Urinary bladder (tissue), 4 donors: Measurements from ENCODE around the gene NAAA. TPM values are rescaled to one million over a fixed set of nuclear protein-coding genes. Genes with fewer than 3 reads are reported as not detected.
A peak's percentile ranks its signal among the peaks of the same experiment; 100 is the strongest.
"Not testable (repeated sequence)": the region's sequence is repeated elsewhere in the genome, so short reads cannot be mapped to it uniquely, and the experiment has no call there.

Source experiments
- DNase-seq: peaks from one replicate; pipeline ENCODE4 v3.0.0-alpha.2; 2015; ENCODE audit errors: extremely low spot score
- H3K27ac ChIP-seq: one replicate; pipeline ENCODE4 v1.5.1; 2013; ENCODE audit warnings: low read depth, mild to moderate bottlenecking, moderate library complexity
- H3K36me3 ChIP-seq: one replicate; pipeline ENCODE4 v1.6.1; 2013; ENCODE audit warnings: mild to moderate bottlenecking, moderate library complexity; ENCODE audit not compliant: insufficient read depth
- H3K4me1 ChIP-seq: one replicate; pipeline ENCODE4 v1.6.1; 2013; ENCODE audit warnings: mild to moderate bottlenecking, moderate library complexity; ENCODE audit not compliant: insufficient read depth
- H3K4me3 ChIP-seq: one replicate; pipeline ENCODE4 v1.5.1; 2013; ENCODE audit warnings: low read depth, low read length
- WGBS: extraction: QIAGEN DNeasy Blood & Tissue Kit; methylation state at CpG from one replicate; pipeline ENCODE4 v1.1.7; 2013; 5-methylcytosine and 5-hydroxymethylcytosine counted together
- polyA plus RNA-seq: library from polyadenylated mRNA; stranded (reverse); fragments of 200-250 nt; gene quantifications from one replicate; pipeline ENCODE4 v1.2.3, GENCODE V29; 2013
- total RNA-seq: library from RNA; depleted of rRNA; stranded (reverse); fragments of >200 nt; gene quantifications from one replicate; pipeline ENCODE4 v1.2.3, GENCODE V29; 2014
- donor health status: healthy with polysubstance abuse.
- donor health status: healthy.

Gene NAAA
- total and polyA plus RNA-seq, 2 donors, result 18.6 to 26.4 TPM

DNA sequence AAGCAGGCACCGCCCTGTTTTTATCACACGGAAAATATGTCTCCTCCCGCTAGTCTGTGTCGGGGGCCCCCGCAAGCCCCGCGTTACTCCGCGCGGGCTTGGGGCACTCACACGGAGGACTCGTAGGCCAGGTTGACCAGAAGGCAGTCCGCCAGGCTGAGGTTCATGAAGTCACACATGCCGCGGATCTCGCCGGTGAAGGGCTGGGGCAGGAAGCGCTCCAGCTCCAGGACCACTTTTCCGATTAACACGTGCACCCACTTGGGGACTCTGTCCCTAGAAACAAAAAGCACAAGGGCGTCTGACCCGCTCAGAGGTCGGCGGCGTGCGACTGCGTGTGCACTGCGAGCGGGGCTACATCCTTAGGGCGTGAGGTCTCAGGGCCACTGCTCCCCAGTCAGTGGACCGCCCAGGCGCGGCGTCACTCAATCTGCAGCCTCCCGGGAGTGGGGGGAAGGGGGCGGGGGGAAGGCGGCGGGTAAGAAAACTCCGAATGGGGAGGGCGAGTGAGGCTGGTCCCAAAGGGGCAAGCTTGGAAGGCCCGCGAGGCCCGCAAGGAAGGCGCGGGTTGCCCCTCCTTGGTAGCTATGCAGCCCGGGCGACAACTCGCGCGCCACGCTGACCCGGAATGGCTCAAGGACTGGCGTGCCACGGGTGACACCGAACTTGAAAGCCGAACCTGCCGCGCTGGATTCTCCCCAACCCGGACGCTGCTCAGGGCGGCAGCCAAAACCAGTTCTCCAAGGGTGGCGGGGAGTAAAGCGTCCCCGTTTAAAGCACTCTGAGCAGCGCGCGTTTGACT is 722 bp downstream of the NAAA start:
- peak; percentile 15 for DNase-seq
- Histone ChIP-seq H3K4me3 (peak overlapping the region; percentile 85), H3K27ac (peak overlapping the region; percentile 63), H3K36me3 (no peaks in the 10 kb centered on the region), H3K4me1 (no peaks in the 10 kb centered on the region)
- WGBS, result under 1% methylated on average over 67 of the region's 67 CpGs

DNA sequence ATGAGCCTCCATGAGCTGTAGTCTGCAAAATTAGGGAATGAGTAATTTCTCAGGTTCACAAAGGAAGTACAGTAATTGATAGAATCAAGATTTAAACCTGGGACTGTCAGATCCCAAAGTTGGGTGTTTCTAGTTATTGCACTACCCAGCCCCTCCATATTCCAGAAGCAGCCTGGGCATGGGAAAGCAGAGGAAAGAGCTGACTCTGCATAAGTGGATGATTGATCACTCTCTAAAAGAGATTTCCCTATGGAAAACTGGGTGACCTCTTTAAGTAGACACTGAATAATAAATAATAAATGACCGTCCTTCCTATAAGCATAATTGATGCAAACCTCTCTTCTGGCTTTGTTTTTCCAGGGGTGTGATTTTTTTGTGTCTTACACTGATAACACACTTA is 5.2 kb downstream of the NAAA start:
- Histone ChIP-seq H3K4me3 (no peak overlapping the region), H3K36me3 (no peaks in the 10 kb centered on the region), H3K4me1 (no peaks in the 10 kb centered on the region), H3K27ac (no peak overlapping the region)
- 99% methylated on average over 1 of the region's 1 CpG for WGBS
- DNase-seq, result no peak

DNA sequence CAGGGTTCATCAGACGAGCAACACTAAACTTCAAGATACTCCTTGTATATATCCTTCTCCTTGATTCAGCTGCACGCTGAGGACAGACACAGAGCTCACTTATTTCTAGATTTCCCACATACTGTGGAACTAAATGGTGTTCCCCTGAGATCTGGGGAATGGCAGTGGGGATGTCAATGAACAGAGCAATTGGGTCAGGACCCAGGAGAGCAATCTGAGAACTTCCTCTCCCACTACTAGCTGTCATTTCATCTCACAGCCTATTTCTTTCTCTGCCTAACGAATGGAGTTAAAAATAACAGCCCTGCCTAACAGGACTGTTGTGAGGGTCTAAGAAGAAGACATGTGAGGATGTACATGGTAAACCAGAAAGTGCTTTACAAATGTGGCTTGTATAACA is 10.7 kb downstream of the NAAA start:
- 90% methylated on average over 3 of the region's 3 CpGs for WGBS

DNA sequence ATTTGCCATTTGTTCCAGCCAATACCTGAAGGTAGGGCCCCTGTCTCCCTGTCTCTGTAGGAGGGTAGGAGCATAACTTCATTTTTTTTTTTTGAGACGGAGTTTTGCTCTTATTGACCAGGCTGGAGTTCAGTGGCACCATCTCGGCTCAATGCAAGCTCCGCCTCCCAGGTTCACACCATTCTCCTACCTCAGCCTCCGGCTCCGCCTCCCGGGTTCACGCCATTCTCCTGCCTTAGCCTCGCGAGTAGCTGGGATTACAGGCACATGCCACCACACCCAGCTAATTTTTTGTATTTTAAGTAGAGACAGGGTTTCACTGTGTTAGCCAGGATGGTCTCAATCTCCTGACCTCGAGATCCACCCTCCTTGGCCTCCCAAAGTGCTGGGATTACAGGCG is 15.9 kb downstream of the NAAA start:
- not testable (repeated sequence) for DNase-seq, H3K4me1 ChIP-seq, H3K36me3 ChIP-seq, H3K4me3 ChIP-seq, H3K27ac ChIP-seq
- WGBS, result 93% methylated on average over 11 of the region's 11 CpGs

More for the DNA sequence above, 10.7 kb downstream of the NAAA start:
- Histone ChIP-seq H3K4me3 (no peak overlapping the region), H3K36me3 (no peaks in the 10 kb centered on the region), H3K27ac (no peak overlapping the region), H3K4me1 (no peaks in the 10 kb centered on the region)
- DNase-seq, result no peak

DNA sequence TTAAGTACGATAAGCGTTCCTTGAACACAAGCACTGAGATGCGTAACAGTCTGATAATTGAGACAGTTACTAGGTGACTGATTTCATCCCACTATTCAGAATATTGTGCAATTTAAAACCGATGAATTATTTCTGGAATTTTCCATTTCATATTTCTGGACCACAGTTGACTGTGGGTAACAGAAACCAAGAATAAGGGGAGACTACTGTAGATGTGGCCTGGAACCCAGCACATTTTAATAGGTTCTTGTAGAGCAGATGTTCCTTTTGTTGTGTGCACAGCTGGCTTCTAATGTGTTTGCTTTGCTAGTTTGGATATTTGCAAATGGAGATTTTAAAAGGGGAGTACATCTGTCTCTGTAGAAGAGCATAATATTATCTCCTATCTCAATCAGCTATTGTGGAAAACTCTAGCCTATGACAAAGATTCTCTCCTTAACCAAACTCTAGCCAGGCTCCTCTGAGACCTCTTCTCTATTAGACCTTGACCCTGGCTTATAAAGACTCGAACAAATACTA is 16.4 kb downstream of the NAAA start:
- Histone ChIP-seq H3K27ac (no peak overlapping the region), H3K4me1 (no peaks in the 10 kb centered on the region), H3K36me3 (no peaks in the 10 kb centered on the region), H3K4me3 (no peak overlapping the region)
- WGBS, result 90% methylated on average over 5 of the region's 5 CpGs
- DNase-seq, result no peak

DNA sequence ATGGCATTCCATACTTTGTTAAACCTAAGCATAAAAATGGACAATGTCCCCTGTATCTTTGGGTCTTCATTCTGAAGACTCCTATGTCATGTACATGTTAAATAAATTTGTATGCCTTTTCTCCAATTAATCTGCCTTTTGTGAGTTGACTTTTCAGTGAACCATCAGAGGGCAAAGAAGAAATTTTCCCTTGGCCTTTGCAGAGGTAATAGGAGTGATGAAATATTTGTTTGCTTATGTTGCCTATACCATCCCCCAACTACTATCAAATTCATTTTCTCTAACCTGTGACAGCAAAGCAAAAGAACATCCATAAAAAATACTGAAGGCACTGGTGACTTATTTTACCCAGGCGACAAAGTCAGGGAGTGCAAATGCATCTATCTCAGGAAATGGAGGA is 18.2 kb downstream of the NAAA start:
- H3K4me1 ChIP-seq, result no peaks in the 10 kb centered on the region
- no peaks in the 10 kb centered on the region for H3K36me3 ChIP-seq
- no peak for DNase-seq
- H3K27ac ChIP-seq, result no peak overlapping the region
- WGBS, result 100% methylated on average over 1 of the region's 1 CpG
- no peak overlapping the region for H3K4me3 ChIP-seq

DNA sequence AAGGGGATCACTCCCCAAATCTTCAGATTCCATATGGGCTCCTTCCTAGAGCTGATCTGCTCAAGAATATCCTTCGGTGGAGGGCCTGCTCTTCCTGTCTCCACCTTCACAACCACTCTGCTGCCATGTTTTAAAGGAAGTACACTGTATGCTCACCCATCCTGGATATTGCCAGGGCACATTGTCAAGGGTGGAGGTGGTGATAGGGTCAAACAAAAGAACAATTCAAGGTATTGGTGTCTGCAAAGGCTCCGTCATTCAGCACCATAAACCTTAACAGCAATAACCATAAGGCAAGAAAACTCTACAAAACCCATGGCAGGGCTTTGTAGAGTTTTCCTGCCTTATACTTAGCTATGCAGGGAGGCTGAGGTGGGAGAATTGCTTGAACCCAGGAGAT is 18.9 kb downstream of the NAAA start:
- Histone ChIP-seq H3K4me1 (no peaks in the 10 kb centered on the region), H3K27ac (no peak overlapping the region), H3K4me3 (no peak overlapping the region), H3K36me3 (no peaks in the 10 kb centered on the region)
- 98% methylated on average over 2 of the region's 2 CpGs for WGBS
- DNase-seq, result no peak

DNA sequence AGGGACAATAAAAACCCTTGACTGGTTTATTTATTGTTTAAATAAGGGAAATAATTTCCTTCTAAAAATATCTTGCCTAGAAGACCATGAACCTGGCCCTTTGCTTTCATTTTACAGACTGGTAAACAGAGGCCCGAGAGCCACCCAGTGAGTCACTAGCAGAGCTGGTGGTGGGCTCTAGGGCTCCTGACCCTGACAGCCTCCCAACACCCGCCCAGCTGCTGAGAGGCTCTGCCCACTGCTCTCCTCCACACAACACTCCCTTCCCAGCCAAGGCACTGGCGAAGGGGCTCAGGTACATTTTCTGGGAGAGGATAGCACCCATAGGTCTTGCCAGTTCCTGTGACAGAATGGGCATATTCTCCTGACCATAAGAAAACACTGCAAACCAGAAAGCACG is 20.5 kb downstream of the NAAA start:
- H3K27ac ChIP-seq, result no peak overlapping the region
- no peak for DNase-seq
- H3K4me3 ChIP-seq, result no peak overlapping the region
- no peaks in the 10 kb centered on the region for H3K4me1 ChIP-seq
- WGBS, result 89% methylated on average over 4 of the region's 4 CpGs
- no peaks in the 10 kb centered on the region for H3K36me3 ChIP-seq

DNA sequence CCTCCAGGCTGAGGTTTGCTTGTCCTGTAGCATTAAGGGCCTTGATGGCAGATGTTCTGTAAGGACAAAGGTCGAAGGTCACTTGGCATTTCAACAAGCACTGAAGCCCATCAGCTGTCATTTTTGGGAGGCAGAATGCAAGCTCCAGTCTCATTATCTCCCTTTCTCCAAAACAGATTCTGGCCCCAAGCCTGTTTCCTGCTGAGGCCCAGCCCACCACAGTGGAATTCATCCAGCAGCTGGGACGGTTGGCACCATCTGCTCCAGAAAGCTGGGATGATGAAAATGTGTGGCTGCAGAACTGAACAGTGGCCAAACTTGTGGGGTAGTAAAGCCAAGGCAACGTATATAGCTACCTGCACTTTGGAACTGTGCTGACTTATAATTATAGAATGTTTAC is 20.9 kb downstream of the NAAA start:
- Histone ChIP-seq H3K4me3 (no peak overlapping the region), H3K36me3 (no peaks in the 10 kb centered on the region), H3K27ac (no peak overlapping the region), H3K4me1 (no peaks in the 10 kb centered on the region)
- DNase-seq, result no peak
- 35% methylated on average over 3 of the region's 3 CpGs for WGBS

DNA sequence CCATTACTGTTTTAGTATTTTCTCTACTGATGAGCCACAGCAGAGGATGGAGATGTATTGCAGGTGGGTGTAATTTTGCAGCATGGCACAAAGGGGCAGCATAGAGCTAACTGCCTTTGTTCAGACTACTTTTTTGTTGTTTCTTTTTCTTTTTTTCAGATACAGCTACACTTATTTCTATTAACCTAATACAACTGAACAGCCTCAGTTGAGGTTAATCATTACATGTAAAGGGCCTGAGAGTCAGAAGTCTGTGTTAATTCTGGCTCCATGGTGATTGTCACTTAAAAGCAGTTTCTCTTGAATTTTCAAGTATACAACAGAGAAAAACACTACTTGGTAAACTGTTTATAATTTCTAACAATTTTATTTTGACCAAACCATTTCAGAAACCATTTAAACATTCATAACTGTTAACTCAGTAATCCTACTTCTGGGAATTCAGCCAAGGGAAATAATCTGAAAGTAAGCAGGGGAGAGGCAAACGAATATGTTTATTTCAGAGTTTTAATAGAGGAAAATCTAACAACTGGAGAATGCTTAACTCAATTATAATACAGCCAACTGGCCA is 24.6 kb downstream of the NAAA start:
- Histone ChIP-seq H3K4me1 (no peaks in the 10 kb centered on the region), H3K27ac (no peak overlapping the region), H3K4me3 (no peak overlapping the region), H3K36me3 (no peaks in the 10 kb centered on the region)
- no peak for DNase-seq
- 15% methylated on average over 1 of the region's 1 CpG for WGBS

DNA sequence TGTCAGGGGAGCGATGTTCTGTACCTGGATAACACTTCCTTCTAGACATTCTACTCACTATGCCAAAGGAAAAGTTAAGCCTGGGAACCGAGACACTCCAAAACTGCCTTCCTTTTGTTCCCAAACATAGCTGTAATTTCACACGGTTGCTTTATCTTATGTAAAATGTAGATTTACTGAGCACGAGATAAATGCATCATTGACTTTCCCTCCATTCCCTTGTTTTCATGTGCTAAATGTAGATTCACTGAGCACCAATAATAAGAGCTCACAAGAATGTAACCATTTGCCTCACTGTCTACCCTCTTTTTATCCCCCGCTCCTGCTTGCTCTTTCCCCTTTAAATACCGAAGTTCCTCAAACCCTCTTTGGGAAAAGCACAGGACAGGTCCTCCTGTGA is 27.8 kb downstream of the NAAA start:
- no peaks in the 10 kb centered on the region for H3K36me3 ChIP-seq
- H3K4me3 ChIP-seq, result no peak overlapping the region
- H3K4me1 ChIP-seq, result no peaks in the 10 kb centered on the region
- DNase-seq, result no peak
- no peak overlapping the region for H3K27ac ChIP-seq
- WGBS, result 75% methylated on average over 6 of the region's 6 CpGs

DNA sequence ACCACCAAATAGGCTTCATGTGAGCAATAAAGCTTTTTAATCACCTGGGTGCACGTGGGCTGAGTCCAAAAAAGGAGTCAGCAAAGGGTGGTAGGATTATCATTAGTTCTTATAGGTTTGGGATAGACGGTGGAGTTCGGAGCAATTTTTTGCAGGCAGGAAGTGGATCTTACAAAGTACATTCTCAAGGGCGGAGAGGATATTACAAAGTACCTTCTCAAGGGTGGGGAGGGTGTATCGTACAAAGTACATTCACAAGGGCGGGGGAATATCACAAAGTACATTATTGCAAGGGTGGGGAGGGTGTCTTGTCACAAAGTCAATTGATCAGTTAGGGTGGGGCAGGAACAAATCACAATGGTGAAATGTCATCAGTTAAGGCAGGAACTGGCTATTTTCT is 30.0 kb downstream of the NAAA start:
- H3K27ac ChIP-seq, DNase-seq, H3K4me3 ChIP-seq, H3K4me1 ChIP-seq, H3K36me3 ChIP-seq: not testable (repeated sequence)
- 90% methylated on average over 6 of the region's 6 CpGs for WGBS

DNA sequence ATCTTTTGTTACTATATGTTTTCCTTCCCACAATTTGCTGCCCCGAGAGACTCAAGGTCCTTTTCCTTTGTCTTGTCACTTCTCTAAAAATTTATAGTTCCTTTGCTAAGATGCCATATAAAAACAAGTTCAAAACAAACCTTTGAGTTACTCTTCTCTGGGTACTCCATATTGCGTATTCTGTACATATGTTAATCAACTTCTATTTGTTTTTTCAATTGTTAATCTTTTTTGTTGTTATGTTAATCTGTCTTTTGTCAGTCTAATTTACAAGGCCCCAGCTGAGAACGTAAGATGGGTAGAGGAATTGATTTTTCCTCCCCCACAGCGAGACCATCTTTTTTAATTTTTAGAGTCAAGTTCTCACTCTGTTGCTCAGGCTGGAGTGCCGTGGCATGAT is 31.4 kb downstream of the NAAA start:
- no peak for DNase-seq
- H3K36me3 ChIP-seq, result no peaks in the 10 kb centered on the region
- no peak overlapping the region for H3K27ac ChIP-seq
- 91% methylated on average over 5 of the region's 5 CpGs for WGBS
- H3K4me3 ChIP-seq, result no peak overlapping the region
- H3K4me1 ChIP-seq, result no peaks in the 10 kb centered on the region

DNA sequence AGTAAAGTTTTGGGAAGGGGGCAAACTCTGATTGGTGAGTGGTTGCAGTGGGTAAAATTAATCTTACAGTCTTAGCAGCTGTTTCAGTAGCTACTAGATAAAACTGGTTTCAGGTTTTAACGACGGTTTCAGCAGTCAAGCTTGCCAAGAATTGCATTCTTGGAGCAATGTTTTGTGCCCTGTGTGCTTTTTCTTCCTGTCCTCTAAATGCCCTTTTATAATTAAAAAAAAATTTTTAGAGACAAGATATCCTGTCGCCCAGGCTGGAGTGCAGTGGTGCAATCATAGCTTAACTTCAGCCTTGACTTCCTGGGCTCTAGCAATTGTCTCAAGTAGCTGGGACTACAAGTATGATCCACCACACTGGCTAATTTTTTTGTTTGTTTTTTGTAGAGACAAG is 32.3 kb downstream of the NAAA start:
- no peak for DNase-seq
- Histone ChIP-seq H3K36me3 (no peaks in the 10 kb centered on the region), H3K27ac (no peak overlapping the region), H3K4me1 (no peaks in the 10 kb centered on the region), H3K4me3 (no peak overlapping the region)
- 18% methylated on average over 3 of the region's 3 CpGs for WGBS
